ENCODE results near the gene JARID2.

JARID2 gene

GRCh38 chr6:15376900-15377487 lies 131.1 kb downstream of the JARID2 start:
- Histone ChIP-seq H3K4me3 (ENCODE audit: low read length) (no peak overlapping the region), H3K4me1 (ENCODE audit: control insufficient read depth, insufficient read depth, low read length) (no peaks in the 10 kb centered on the region), H3K9ac (ENCODE audit: low read length) (no peak overlapping the region), H3K27me3 (ENCODE audit: control insufficient read depth, insufficient read depth, low read length) (no peaks in the 10 kb centered on the region), H3K36me3 (ENCODE audit: control insufficient read depth, insufficient read depth, low read length) (no peaks in the 10 kb centered on the region), H3K27ac (ENCODE audit: low read depth, low read length) (no peak overlapping the region)

- Histone ChIP-seq H3K27me3 (ENCODE audit: control insufficient read depth, insufficient read depth, low read length) (no peaks in the 10 kb centered on the region), H3K36me3 (ENCODE audit: control insufficient read depth, insufficient read depth, low read length) (no peaks in the 10 kb centered on the region), H3K9ac (ENCODE audit: low read length) (no peak overlapping the region), H3K27ac (ENCODE audit: low read depth, low read length) (no peak overlapping the region), H3K4me3 (ENCODE audit: low read length) (no peak overlapping the region), H3K4me1 (ENCODE audit: control insufficient read depth, insufficient read depth, low read length) (no peaks in the 10 kb centered on the region)
Observed at GRCh38 chr6:15378272-15378671, 132.4 kb downstream of the JARID2 start.

GRCh38 chr6:15378866-15379265 lies 133.0 kb downstream of the JARID2 start:
- no peak overlapping the region for H3K4me3 ChIP-seq (ENCODE audit: low read length)
- H3K36me3 ChIP-seq (ENCODE audit: control insufficient read depth, insufficient read depth, low read length): no peaks in the 10 kb centered on the region
- H3K27ac ChIP-seq (ENCODE audit: low read depth, low read length): no peak overlapping the region
- H3K4me1 ChIP-seq (ENCODE audit: control insufficient read depth, insufficient read depth, low read length): no peaks in the 10 kb centered on the region
- no peaks in the 10 kb centered on the region for H3K27me3 ChIP-seq (ENCODE audit: control insufficient read depth, insufficient read depth, low read length)
- no peak overlapping the region for H3K9ac ChIP-seq (ENCODE audit: low read length)

GRCh38 chr6:15380351-15380750 lies 134.5 kb downstream of the JARID2 start:
- no peaks in the 10 kb centered on the region for H3K4me1 ChIP-seq (ENCODE audit: control insufficient read depth, insufficient read depth, low read length)
- H3K36me3 ChIP-seq (ENCODE audit: control insufficient read depth, insufficient read depth, low read length): no peaks in the 10 kb centered on the region
- no peak overlapping the region for H3K27ac ChIP-seq (ENCODE audit: low read depth, low read length)
- no peak overlapping the region for H3K9ac ChIP-seq (ENCODE audit: low read length)
- H3K27me3 ChIP-seq (ENCODE audit: control insufficient read depth, insufficient read depth, low read length): no peaks in the 10 kb centered on the region
- H3K4me3 ChIP-seq (ENCODE audit: low read length): no peak overlapping the region

GRCh38 chr6:15382089-15382488 lies 136.2 kb downstream of the JARID2 start:
- H3K4me3 ChIP-seq (ENCODE audit: low read length): no peak overlapping the region
- H3K9ac ChIP-seq (ENCODE audit: low read length): no peak overlapping the region
- H3K4me1 ChIP-seq (ENCODE audit: control insufficient read depth, insufficient read depth, low read length): no peaks in the 10 kb centered on the region
- H3K27ac ChIP-seq (ENCODE audit: low read depth, low read length): no peak overlapping the region
- H3K36me3 ChIP-seq (ENCODE audit: control insufficient read depth, insufficient read depth, low read length): no peaks in the 10 kb centered on the region
- no peaks in the 10 kb centered on the region for H3K27me3 ChIP-seq (ENCODE audit: control insufficient read depth, insufficient read depth, low read length)

GRCh38 chr6:15382712-15383111 lies 136.8 kb downstream of the JARID2 start:
- H3K27ac ChIP-seq (ENCODE audit: low read depth, low read length): no peak overlapping the region
- no peaks in the 10 kb centered on the region for H3K36me3 ChIP-seq (ENCODE audit: control insufficient read depth, insufficient read depth, low read length)
- H3K27me3 ChIP-seq (ENCODE audit: control insufficient read depth, insufficient read depth, low read length): no peaks in the 10 kb centered on the region
- H3K9ac ChIP-seq (ENCODE audit: low read length): no peak overlapping the region
- no peaks in the 10 kb centered on the region for H3K4me1 ChIP-seq (ENCODE audit: control insufficient read depth, insufficient read depth, low read length)
- H3K4me3 ChIP-seq (ENCODE audit: low read length): no peak overlapping the region

- Histone ChIP-seq H3K27ac (ENCODE audit: low read depth, low read length) (no peak overlapping the region), H3K27me3 (ENCODE audit: control insufficient read depth, insufficient read depth, low read length) (no peaks in the 10 kb centered on the region), H3K4me1 (ENCODE audit: control insufficient read depth, insufficient read depth, low read length) (peaks cover 9% of the 10 kb centered on the region), H3K9ac (ENCODE audit: low read length) (no peak overlapping the region), H3K36me3 (ENCODE audit: control insufficient read depth, insufficient read depth, low read length) (no peaks in the 10 kb centered on the region), H3K4me3 (ENCODE audit: low read length) (no peak overlapping the region)
Observed at GRCh38 chr6:15384901-15385300, 139.0 kb downstream of the JARID2 start.

- Histone ChIP-seq H3K9ac (ENCODE audit: low read length) (no peak overlapping the region), H3K27me3 (ENCODE audit: control insufficient read depth, insufficient read depth, low read length) (no peaks in the 10 kb centered on the region), H3K36me3 (ENCODE audit: control insufficient read depth, insufficient read depth, low read length) (no peaks in the 10 kb centered on the region), H3K27ac (ENCODE audit: low read depth, low read length) (no peak overlapping the region), H3K4me3 (ENCODE audit: low read length) (no peak overlapping the region), H3K4me1 (ENCODE audit: control insufficient read depth, insufficient read depth, low read length) (peaks cover 15% of the 10 kb centered on the region)
Observed at GRCh38 chr6:15385521-15385920, 139.7 kb downstream of the JARID2 start.

GRCh38 chr6:15386110-15386755 lies 140.4 kb downstream of the JARID2 start:
- no peak overlapping the region for H3K4me3 ChIP-seq (ENCODE audit: low read length)
- H3K4me1 ChIP-seq (ENCODE audit: control insufficient read depth, insufficient read depth, low read length): peaks cover 15% of the 10 kb centered on the region
- no peaks in the 10 kb centered on the region for H3K27me3 ChIP-seq (ENCODE audit: control insufficient read depth, insufficient read depth, low read length)
- no peaks in the 10 kb centered on the region for H3K36me3 ChIP-seq (ENCODE audit: control insufficient read depth, insufficient read depth, low read length)
- H3K9ac ChIP-seq (ENCODE audit: low read length): no peak overlapping the region
- no peak overlapping the region for H3K27ac ChIP-seq (ENCODE audit: low read depth, low read length)

GRCh38 chr6:15386756-15387112 lies 140.9 kb downstream of the JARID2 start:
- Histone ChIP-seq H3K27ac (ENCODE audit: low read depth, low read length) (no peak overlapping the region), H3K9ac (ENCODE audit: low read length) (no peak overlapping the region), H3K4me1 (ENCODE audit: control insufficient read depth, insufficient read depth, low read length) (peaks cover 15% of the 10 kb centered on the region), H3K27me3 (ENCODE audit: control insufficient read depth, insufficient read depth, low read length) (no peaks in the 10 kb centered on the region), H3K36me3 (ENCODE audit: control insufficient read depth, insufficient read depth, low read length) (no peaks in the 10 kb centered on the region), H3K4me3 (ENCODE audit: low read length) (no peak overlapping the region)

GRCh38 chr6:15387118-15387517 lies 141.2 kb downstream of the JARID2 start:
- Histone ChIP-seq H3K4me1 (ENCODE audit: control insufficient read depth, insufficient read depth, low read length) (peaks cover 15% of the 10 kb centered on the region), H3K4me3 (ENCODE audit: low read length) (no peak overlapping the region), H3K36me3 (ENCODE audit: control insufficient read depth, insufficient read depth, low read length) (no peaks in the 10 kb centered on the region), H3K9ac (ENCODE audit: low read length) (no peak overlapping the region), H3K27me3 (ENCODE audit: control insufficient read depth, insufficient read depth, low read length) (no peaks in the 10 kb centered on the region), H3K27ac (ENCODE audit: low read depth, low read length) (no peak overlapping the region)

GRCh38 chr6:15389084-15389764 lies 143.4 kb downstream of the JARID2 start:
- no peaks in the 10 kb centered on the region for H3K27me3 ChIP-seq (ENCODE audit: control insufficient read depth, insufficient read depth, low read length)
- no peak overlapping the region for H3K4me3 ChIP-seq (ENCODE audit: low read length)
- H3K36me3 ChIP-seq (ENCODE audit: control insufficient read depth, insufficient read depth, low read length): no peaks in the 10 kb centered on the region
- peaks cover 15% of the 10 kb centered on the region for H3K4me1 ChIP-seq (ENCODE audit: control insufficient read depth, insufficient read depth, low read length)
- H3K9ac ChIP-seq (ENCODE audit: low read length): no peak overlapping the region
- H3K27ac ChIP-seq (ENCODE audit: low read depth, low read length): no peak overlapping the region
